ENCODE measurements around the gene NAV2. TPM values are rescaled to one million over a fixed set of nuclear protein-coding genes. Genes with fewer than 3 reads are reported as not detected.

The NAV2 gene
- total RNA-seq, 1 donor from 2014 or later: 10.3 TPM

- ATAC-seq (ENCODE audit: low read depth) (no peak), DNase-seq (no peak)
- H3K9me3 Mint-ChIP-seq: no peaks in the 10 kb centered on the region
- ChIA-PET CTCF (no interaction called here), POLR2A (no interaction called here)
- no peak overlapping the region for H3K4me3 Mint-ChIP-seq
- no peaks in the 10 kb centered on the region for H3K36me3 Mint-ChIP-seq (ENCODE audit: low read depth)
- no peak overlapping the region for H3K27ac Mint-ChIP-seq
- no peaks in the 10 kb centered on the region for H3K4me1 Mint-ChIP-seq
- peaks cover 11% of the 10 kb centered on the region for H3K27me3 Mint-ChIP-seq
- TF ChIP-seq CTCF (IDR thresholded peaks at IDR 0.05): no peak
- intact Hi-C loops (cut with micrococcal nuclease): no loop called here
Observed at GRCh38 chr11:19725379-19726079, 12.9 kb downstream of the NAV2 start.

GRCh38 chr11:19727246-19727645, 14.6 kb downstream of the NAV2 start:
- peaks cover 11% of the 10 kb centered on the region for H3K27me3 Mint-ChIP-seq
- no peaks in the 10 kb centered on the region for H3K36me3 Mint-ChIP-seq (ENCODE audit: low read depth)
- H3K27ac Mint-ChIP-seq: no peak overlapping the region
- ATAC-seq (ENCODE audit: low read depth) (no peak), DNase-seq (no peak)
- no peaks in the 10 kb centered on the region for H3K4me1 Mint-ChIP-seq
- H3K9me3 Mint-ChIP-seq: no peaks in the 10 kb centered on the region
- no peak for TF ChIP-seq CTCF (IDR thresholded peaks at IDR 0.05)
- CTCF ChIA-PET: no interaction called here
- no peak overlapping the region for H3K4me3 Mint-ChIP-seq
- POLR2A ChIA-PET: no interaction called here
- intact Hi-C loops (cut with micrococcal nuclease): no loop called here

- ChIA-PET POLR2A (no interaction called here), CTCF (no interaction called here)
- H3K27me3 Mint-ChIP-seq: peaks cover 9% of the 10 kb centered on the region
Observed at GRCh38 chr11:19728436-19728835, 15.8 kb downstream of the NAV2 start.

GRCh38 chr11:19729141-19729540, 16.5 kb downstream of the NAV2 start:
- Mint-ChIP-seq H3K36me3 (ENCODE audit: low read depth) (no peaks in the 10 kb centered on the region), H3K27me3 (peaks cover 4% of the 10 kb centered on the region), H3K4me1 (no peaks in the 10 kb centered on the region), H3K27ac (no peak overlapping the region), H3K9me3 (no peaks in the 10 kb centered on the region), H3K4me3 (no peak overlapping the region)
- intact Hi-C loops (cut with micrococcal nuclease): no loop called here
- ATAC-seq (ENCODE audit: low read depth): no peak
- POLR2A ChIA-PET: no interaction called here
- CTCF ChIA-PET: no interaction called here
- TF ChIP-seq CTCF (IDR thresholded peaks at IDR 0.05): no peak
- DNase-seq: no peak

More at GRCh38 chr11:19728436-19728835, 15.8 kb downstream of the NAV2 start:
- Mint-ChIP-seq H3K4me3 (no peak overlapping the region), H3K4me1 (no peaks in the 10 kb centered on the region), H3K36me3 (ENCODE audit: low read depth) (no peaks in the 10 kb centered on the region), H3K9me3 (no peaks in the 10 kb centered on the region), H3K27ac (no peak overlapping the region)
- ATAC-seq (ENCODE audit: low read depth) (no peak), DNase-seq (no peak)
- no peak for TF ChIP-seq CTCF (IDR thresholded peaks at IDR 0.05)
- intact Hi-C loops (cut with micrococcal nuclease): no loop called here

DNA sequence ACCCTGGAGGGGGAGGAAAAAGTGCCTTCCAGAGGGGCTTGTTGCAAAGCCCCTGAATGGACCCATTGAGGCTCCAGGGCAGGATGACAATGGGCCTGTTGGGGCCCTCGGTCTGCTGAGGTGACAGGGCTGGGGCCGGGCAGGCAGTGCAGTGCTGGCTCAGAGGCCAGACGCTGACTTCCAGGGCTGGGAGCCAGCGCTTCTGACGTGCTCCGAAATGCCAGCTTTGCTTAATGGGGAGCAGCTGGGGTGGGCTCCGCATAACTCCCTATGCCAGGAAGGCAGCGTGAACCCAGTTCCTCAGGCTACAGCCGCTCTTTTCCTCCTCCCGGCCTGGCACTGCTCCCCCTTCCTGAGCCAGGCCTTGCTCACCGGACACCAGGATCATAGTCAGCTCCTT, 17.7 kb downstream of the NAV2 start:
- TF ChIP-seq CTCF (IDR thresholded peaks at IDR 0.05): no peak
- POLR2A ChIA-PET: interaction anchor here (0.6 kb wide), 1 partner anchor 157 kb away, joined by 3 read pairs; no protein-coding TSS in a partner anchor
- H3K4me1 Mint-ChIP-seq: no peaks in the 10 kb centered on the region
- DNase-seq (no peak), ATAC-seq (ENCODE audit: low read depth) (no peak)
- H3K4me3 Mint-ChIP-seq: no peak overlapping the region
- peaks cover 4% of the 10 kb centered on the region for H3K27me3 Mint-ChIP-seq
- no peak overlapping the region for H3K27ac Mint-ChIP-seq
- H3K9me3 Mint-ChIP-seq: no peaks in the 10 kb centered on the region
- CTCF ChIA-PET: no interaction called here
- intact Hi-C loops (cut with micrococcal nuclease): no loop called here
- no peaks in the 10 kb centered on the region for H3K36me3 Mint-ChIP-seq (ENCODE audit: low read depth)

All from activated B cell treated with CpG ODN at 0.5 μM for 24 hours (primary cell).